Colonic mucosa (tissue), 4 donors: ENCODE measurements around the gene TIMM44. TPM values are rescaled to one million over a fixed set of nuclear protein-coding genes. Genes with fewer than 3 reads are reported as not detected.

Source experiments
- DNase-seq: peaks from one replicate; pipeline ENCODE4 v3.0.0-alpha.2; 2020
- H3K27ac ChIP-seq: fragments of 200-600 bp; one replicate; pipeline ENCODE4 v1.8.0; 2021
- H3K27me3 ChIP-seq: fragments of 200-600 bp; one replicate; pipeline ENCODE4 v1.8.0; 2021
- H3K36me3 ChIP-seq: fragments of 200-600 bp; one replicate; pipeline ENCODE4 v1.8.0; 2021
- H3K4me1 ChIP-seq: fragments of 200-600 bp; one replicate; pipeline ENCODE4 v1.8.0; 2021; ENCODE audit warnings: mild to moderate bottlenecking
- H3K4me3 ChIP-seq: fragments of 200-600 bp; one replicate; pipeline ENCODE4 v1.8.0; 2021
- H3K9ac ChIP-seq, 2 donors: one replicate each; pipeline ENCODE4 v1.7.0; 2013; ENCODE audit warnings: control low read depth in 2 of 2, low read depth in 2 of 2, low read length in 2 of 2
- H3K9me3 ChIP-seq: fragments of 200-600 bp; one replicate; pipeline ENCODE4 v1.8.0; 2021
- intact Hi-C: fragments of 100-400 bp; cut with DNase I; formaldehyde crosslinking; loops from one replicate; pipeline ENCODE4 v1.14.1; 2022
- total RNA-seq, 2 donors: library from RNA; stranded (reverse); fragmentation: NEBNext Ultra II Directional in 1 of 2; extraction: Animal tissue kit (Norgen Biotek cat#: 25700) in 1 of 2; gene quantifications; one replicate each; pipeline ENCODE4 v1.2.1, GENCODE V29; 2021
- TF ChIP-seq, protein P1 (sequence below): fragments of 200-600 bp; IDR thresholded peaks from one replicate; pipeline ENCODE4 v1.8.0; 2022; ENCODE audit warnings: antibody characterized with exemption, mild to moderate bottlenecking
- donor health status: healthy.
- donor health status: DM: no; HTN: no; CAD: no.
- donor health status: DM: no; HTN: no; CAD: no.

Gene TIMM44
- total RNA-seq, 2 donors from 2014 or later: 50.8 to 118 TPM

GRCh38 chr19:7887408-7888144, 55.9 kb downstream of the TIMM44 start:
- Histone ChIP-seq H3K9me3 (no peaks in the 10 kb centered on the region), H3K9ac (no peak overlapping the region), H3K4me3 (no peak overlapping the region), H3K27me3 (peaks cover 5% of the 10 kb centered on the region), H3K4me1 (peaks cover 8% of the 10 kb centered on the region), H3K27ac (no peak overlapping the region), H3K36me3 (no peaks in the 10 kb centered on the region)
- intact Hi-C loops: no loop called here
- DNase-seq: no peak
- TF ChIP-seq, protein P1, sequence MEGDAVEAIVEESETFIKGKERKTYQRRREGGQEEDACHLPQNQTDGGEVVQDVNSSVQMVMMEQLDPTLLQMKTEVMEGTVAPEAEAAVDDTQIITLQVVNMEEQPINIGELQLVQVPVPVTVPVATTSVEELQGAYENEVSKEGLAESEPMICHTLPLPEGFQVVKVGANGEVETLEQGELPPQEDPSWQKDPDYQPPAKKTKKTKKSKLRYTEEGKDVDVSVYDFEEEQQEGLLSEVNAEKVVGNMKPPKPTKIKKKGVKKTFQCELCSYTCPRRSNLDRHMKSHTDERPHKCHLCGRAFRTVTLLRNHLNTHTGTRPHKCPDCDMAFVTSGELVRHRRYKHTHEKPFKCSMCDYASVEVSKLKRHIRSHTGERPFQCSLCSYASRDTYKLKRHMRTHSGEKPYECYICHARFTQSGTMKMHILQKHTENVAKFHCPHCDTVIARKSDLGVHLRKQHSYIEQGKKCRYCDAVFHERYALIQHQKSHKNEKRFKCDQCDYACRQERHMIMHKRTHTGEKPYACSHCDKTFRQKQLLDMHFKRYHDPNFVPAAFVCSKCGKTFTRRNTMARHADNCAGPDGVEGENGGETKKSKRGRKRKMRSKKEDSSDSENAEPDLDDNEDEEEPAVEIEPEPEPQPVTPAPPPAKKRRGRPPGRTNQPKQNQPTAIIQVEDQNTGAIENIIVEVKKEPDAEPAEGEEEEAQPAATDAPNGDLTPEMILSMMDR: no peak

GRCh38 chr19:7885818-7886217, 57.6 kb downstream of the TIMM44 start:
- no peaks in the 10 kb centered on the region for H3K9me3 ChIP-seq
- peaks cover 8% of the 10 kb centered on the region for H3K4me1 ChIP-seq
- intact Hi-C loops: no loop called here
- no peak overlapping the region for H3K27ac ChIP-seq
- H3K27me3 ChIP-seq: peaks cover 5% of the 10 kb centered on the region
- DNase-seq: no peak
- H3K9ac ChIP-seq: no peak overlapping the region
- TF ChIP-seq, protein P1: no peak
- no peak overlapping the region for H3K4me3 ChIP-seq
- no peaks in the 10 kb centered on the region for H3K36me3 ChIP-seq

GRCh38 chr19:7883796-7884570, 59.5 kb downstream of the TIMM44 start:
- intact Hi-C loops: no loop called here
- no peak for DNase-seq
- TF ChIP-seq, protein P1: no peak
- Histone ChIP-seq H3K4me1 (peaks cover 8% of the 10 kb centered on the region), H3K9ac (no peak overlapping the region), H3K27me3 (peaks cover 5% of the 10 kb centered on the region), H3K9me3 (no peaks in the 10 kb centered on the region), H3K36me3 (no peaks in the 10 kb centered on the region), H3K27ac (no peak overlapping the region), H3K4me3 (no peak overlapping the region)

DNA sequence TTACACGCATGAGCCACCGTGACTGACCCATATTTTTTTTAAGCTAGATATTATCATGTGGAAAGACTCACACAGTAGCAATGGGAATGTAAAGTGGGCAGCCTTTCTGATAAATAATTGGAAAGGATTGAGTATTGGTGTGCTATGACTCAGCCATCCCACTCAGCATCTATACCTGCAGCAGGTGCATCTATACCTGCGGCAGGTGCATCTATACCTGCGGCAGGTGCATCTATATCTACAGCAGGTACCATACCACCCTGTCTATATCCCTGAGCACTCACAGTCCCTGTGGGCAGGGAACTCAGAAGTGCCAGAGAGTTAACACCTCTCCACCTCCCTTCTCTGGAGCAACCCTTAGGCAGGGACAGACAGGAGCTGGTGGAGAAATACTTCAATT, 60.4 kb downstream of the TIMM44 start:
- Histone ChIP-seq H3K36me3 (no peaks in the 10 kb centered on the region), H3K9me3 (no peaks in the 10 kb centered on the region), H3K9ac (no peak overlapping the region), H3K27me3 (no peaks in the 10 kb centered on the region), H3K4me1 (peaks cover 5% of the 10 kb centered on the region), H3K4me3 (no peak overlapping the region), H3K27ac (no peak overlapping the region)
- no peak for DNase-seq
- intact Hi-C loops: no loop called here
- TF ChIP-seq, protein P1: no peak

GRCh38 chr19:7881910-7882309, 61.6 kb downstream of the TIMM44 start:
- H3K36me3 ChIP-seq: no peaks in the 10 kb centered on the region
- intact Hi-C loops: no loop called here
- no peaks in the 10 kb centered on the region for H3K9me3 ChIP-seq
- H3K27ac ChIP-seq: no peak overlapping the region
- TF ChIP-seq, protein P1: no peak
- H3K4me3 ChIP-seq: no peak overlapping the region
- DNase-seq: no peak
- no peaks in the 10 kb centered on the region for H3K27me3 ChIP-seq
- H3K9ac ChIP-seq: no peak overlapping the region
- no peaks in the 10 kb centered on the region for H3K4me1 ChIP-seq
